Endothelial cell of umbilical vein (primary cell): ENCODE data around the gene CEP120. TPM values are rescaled to one million over a fixed set of nuclear protein-coding genes. Genes with fewer than 3 reads are reported as not detected.
"Not testable (repeated sequence)": the region's sequence is repeated elsewhere in the genome, so short reads cannot be mapped to it uniquely, and the experiment has no call there.

Source experiments
- BruUV-seq: library from RNA; stranded (reverse); fragments of 400-500 nt; replicated peaks from 2 replicates; lab custom pipeline; 2021; lab: Mats Ljungman, UMichigan
- CTCF ChIA-PET: fragments of 300-600, 350-600 bp; sonication (Branson Sonifier 250); formaldehyde crosslinking; loops from one replicate; lab custom pipeline; 2021; ENCODE audit warnings: antibody characterized with exemption, inconsistent platforms; lab: Charles Lee
- POLR2A ChIA-PET: fragments of 300-600, 350-600 bp; sonication (Branson Sonifier 250); formaldehyde crosslinking; loops from one replicate; lab custom pipeline; 2021; ENCODE audit warnings: antibody characterized with exemption, inconsistent platforms; lab: Charles Lee
- DNase-seq: peaks from one replicate; pipeline ENCODE4 v3.0.0-alpha.2; 2011; ENCODE audit warnings: low read depth, low spot score
- FAIRE-seq: peaks from 2 replicates; lab custom pipeline; 2011; peaks lifted over from hg19 to GRCh38; lab: Jason Lieb, UNC
- H2AFZ ChIP-seq: 2 replicates; pipeline ENCODE4 v1.6.0; 2012; ENCODE audit warnings: low read depth, low read length, control low read depth, inconsistent platforms
- H3K27ac ChIP-seq: 2 replicates; pipeline ENCODE4 v1.5.1; 2011; ENCODE audit warnings: low read depth, mild to moderate bottlenecking, control low read depth, low read length, moderate library complexity; ENCODE audit not compliant: insufficient read depth
- H3K27me3 ChIP-seq, 2 experiments: 2 replicates each; pipeline versions ENCODE4 v1.6.0 to v1.6.1; 2011; ENCODE audit warnings: low read length in 2 of 2, mixed read lengths in 1 of 2; ENCODE audit not compliant: control insufficient read depth in 2 of 2, insufficient read depth in 2 of 2
- H3K36me3 ChIP-seq, 2 experiments: 2 replicates in 1 of 2; 3 replicates in 1 of 2; pipeline ENCODE4 v1.5.1; 2011; ENCODE audit warnings: low read length in 2 of 2, mild to moderate bottlenecking in 1 of 2, moderate library complexity in 1 of 2; ENCODE audit not compliant: control insufficient read depth in 2 of 2, insufficient read depth in 2 of 2; ENCODE audit errors: extremely low read depth in 1 of 2
- H3K4me1 ChIP-seq: 3 replicates; pipeline ENCODE4 v1.5.1; 2011; ENCODE audit warnings: mild to moderate bottlenecking, low read length; ENCODE audit not compliant: control insufficient read depth, insufficient read depth; ENCODE audit errors: extremely low read depth
- H3K4me2 ChIP-seq: 2 replicates; pipeline ENCODE4 v1.6.1; 2011; ENCODE audit warnings: low read length, control low read depth, mixed read lengths; ENCODE audit not compliant: insufficient read depth
- H3K4me3 ChIP-seq, 3 experiments: fragments of 200-600 bp in 1 of 3; sonication (generic), shearing (Covaris generic) in 1 of 3; replicated peaks in 1 of 3; 2 replicates each; pipeline ENCODE4 v1.5.1; 2011 to 2016; ENCODE audit warnings: control low read depth in 3 of 3, low read length in 3 of 3, mild to moderate bottlenecking in 2 of 3, inconsistent platforms in 1 of 3, low read depth in 1 of 3, moderate library complexity in 1 of 3; ENCODE audit not compliant: insufficient read depth in 1 of 3
- H3K79me2 ChIP-seq: 2 replicates; pipeline ENCODE4 v1.6.0; 2012; ENCODE audit warnings: low read length, inconsistent platforms; ENCODE audit not compliant: control insufficient read depth, insufficient read depth
- H3K9ac ChIP-seq: replicated peaks from 2 replicates; pipeline ENCODE3; 2011; ENCODE audit warnings: low read length, control low read depth; ENCODE audit not compliant: insufficient read depth; ENCODE audit errors: extremely low read depth
- H3K9me1 ChIP-seq: replicated peaks from 3 replicates; pipeline ENCODE4 v1.6.0; 2011; ENCODE audit warnings: mild to moderate bottlenecking, low read length; ENCODE audit not compliant: control insufficient read depth, insufficient read depth; ENCODE audit errors: extremely low read depth
- H3K9me3 ChIP-seq: replicated peaks from 2 replicates; pipeline ENCODE4 v1.5.1; 2012; ENCODE audit warnings: low read length, inconsistent platforms; ENCODE audit not compliant: control insufficient read depth, insufficient read depth
- H4K20me1 ChIP-seq: replicated peaks from 2 replicates; pipeline ENCODE3; 2011; ENCODE audit warnings: mild to moderate bottlenecking, low read length; ENCODE audit not compliant: control insufficient read depth, insufficient read depth; ENCODE audit errors: extremely low read depth
- EZH2 ChIP-seq: IDR thresholded peaks from 2 replicates; pipeline ENCODE4 v1.6.1; 2012; ENCODE audit warnings: borderline replicate concordance, low read depth, mild to moderate bottlenecking, moderate library complexity, low read length, inconsistent platforms; ENCODE audit not compliant: severe bottlenecking
- FOS ChIP-seq: IDR thresholded peaks from 2 replicates; pipeline ENCODE4 v1.6.1; 2011; ENCODE audit warnings: mild to moderate bottlenecking, low read length, moderate library complexity, borderline replicate concordance; ENCODE audit not compliant: insufficient read depth
- GATA2 ChIP-seq: IDR thresholded peaks from 2 replicates; pipeline ENCODE4 v1.7.0; 2011; ENCODE audit warnings: low read depth, mild to moderate bottlenecking, moderate library complexity, mixed read lengths, low read length; ENCODE audit not compliant: insufficient read length, insufficient read depth
- JUN ChIP-seq: IDR thresholded peaks from 2 replicates; pipeline ENCODE4 v1.6.1; 2011; ENCODE audit warnings: borderline replicate concordance, low read depth; ENCODE audit not compliant: insufficient read length, insufficient read depth
- MYC ChIP-seq: IDR thresholded peaks from one replicate; pipeline ENCODE4 v1.6.1; 2011; ENCODE audit warnings: mild to moderate bottlenecking, low read depth, low read length
- POLR2A ChIP-seq: IDR thresholded peaks from 2 replicates; pipeline ENCODE4 v1.6.1; 2012; ENCODE audit warnings: low read depth, mild to moderate bottlenecking, control low read depth, low read length
- POLR2AphosphoS5 ChIP-seq: IDR thresholded peaks from 2 replicates; pipeline ENCODE4 v1.6.1; 2012; ENCODE audit warnings: low read depth, mild to moderate bottlenecking, control low read depth, low read length, moderate library complexity; ENCODE audit not compliant: insufficient read depth
- dilution Hi-C: fragments of 300-500 bp; cut with MboI; formaldehyde crosslinking; loops from one replicate; pipeline ENCODE4 v1.15.0; 2019; ENCODE audit warnings: low sequenced_read_pairs; ENCODE audit not compliant: extremely low pct_ligation_motif_present
- intact Hi-C: fragments of 100-400 bp; cut with micrococcal nuclease; formaldehyde crosslinking; loops from one replicate; pipeline ENCODE4 v1.10.0; 2022
- polyA plus RNA-seq, 4 experiments: library from polyadenylated mRNA; depleted of rRNA in 3 of 4; stranded (reverse) in 3 of 4; unstranded in 1 of 4; fragments of >200 nt; gene quantifications; 2 replicates each; pipeline versions ENCODE4 v1.2.1 to v1.2.3, GENCODE V29; 2011 to 2012; ENCODE audit warnings: missing spikeins in 1 of 4
- total RNA-seq: library from RNA; stranded (reverse); gene quantifications from 2 replicates; pipeline ENCODE4 v1.2.3, GENCODE V29; 2021
- TF ChIP-seq, protein P1 (sequence below): IDR thresholded peaks from 2 replicates; pipeline ENCODE4 v1.6.1; 2011; ENCODE audit not compliant: insufficient read depth, insufficient read length
- TF ChIP-seq, protein P2 (sequence below), 2 donors: IDR thresholded peaks; 1 replicate in 1 of 2; 2 replicates in 1 of 2; pipeline ENCODE4 v1.5.1; 2011; ENCODE audit warnings: low read length in 2 of 2, mild to moderate bottlenecking in 2 of 2, moderate library complexity in 2 of 2, control low read depth in 1 of 2, inconsistent platforms in 1 of 2, low read depth in 1 of 2; ENCODE audit not compliant: insufficient read depth in 1 of 2; ENCODE audit errors: extremely low read depth in 1 of 2

Gene CEP120
- total and polyA plus RNA-seq, 2 donors (not counting 3 experiments of a cell fraction or from before 2014, with no cell fraction given), result 6.6 to 18.8 TPM

DNA sequence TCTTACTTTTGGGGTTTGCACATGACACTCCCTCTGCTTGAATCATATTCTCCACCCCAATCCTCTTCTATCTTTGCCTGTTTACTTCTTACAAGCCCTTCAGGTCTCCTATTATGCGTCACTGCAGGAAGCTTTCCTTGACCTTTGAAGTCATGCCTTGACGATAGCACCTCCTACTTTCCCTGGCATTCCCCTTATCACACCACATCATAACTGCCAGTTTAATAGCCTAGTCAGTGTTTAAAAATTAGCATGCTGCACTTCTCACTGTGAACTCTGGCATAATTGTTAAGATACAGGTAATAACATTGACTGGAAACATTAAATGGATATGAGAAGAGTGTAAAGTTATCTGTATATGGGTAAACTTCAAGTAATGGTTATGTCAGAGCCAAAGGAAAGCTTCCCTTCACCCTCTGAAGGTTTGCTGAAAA, 37.1 kb upstream of the CEP120 start:
- Histone ChIP-seq H3K9me1 (no peaks in the 10 kb centered on the region), H3K27ac (no peak overlapping the region), H4K20me1 (no peaks in the 10 kb centered on the region), H3K79me2 (no peaks in the 10 kb centered on the region), H3K4me3 (no peak overlapping the region), H3K9me3 (no peaks in the 10 kb centered on the region), H2AFZ (no peak overlapping the region), H3K36me3 (no peaks in the 10 kb centered on the region), H3K27me3 (no peaks in the 10 kb centered on the region), H3K9ac (no peak overlapping the region), H3K4me2 (no peak overlapping the region), H3K4me1 (peaks cover 8% of the 10 kb centered on the region)
- dilution Hi-C loops, result no loop called here
- ChIA-PET CTCF (interaction anchor here (1.5 kb wide), 1 partner anchor 37 kb away, joined by 8 read pairs; the partner anchor contains the start of gene CEP120), POLR2A (interaction anchor here (1.0 kb wide), 1 partner anchor 37 kb away, joined by 3 read pairs; no protein-coding TSS in a partner anchor)
- intact Hi-C loops, result no loop called here
- peak; percentile 76 for FAIRE-seq
- no TSS peak for BruUV-seq
- peak; percentile 94 for DNase-seq
- no peak for TF ChIP-seq MYC
- TF ChIP-seq EZH2, result no peak
- TF ChIP-seq GATA2, result peak; percentile 82
- no peak for TF ChIP-seq POLR2A
- no peak for TF ChIP-seq POLR2AphosphoS5
- TF ChIP-seq, protein P1, sequence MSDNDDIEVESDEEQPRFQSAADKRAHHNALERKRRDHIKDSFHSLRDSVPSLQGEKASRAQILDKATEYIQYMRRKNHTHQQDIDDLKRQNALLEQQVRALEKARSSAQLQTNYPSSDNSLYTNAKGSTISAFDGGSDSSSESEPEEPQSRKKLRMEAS, result no peak
- TF ChIP-seq JUN, result peak; percentile 69
- TF ChIP-seq, protein P2, sequence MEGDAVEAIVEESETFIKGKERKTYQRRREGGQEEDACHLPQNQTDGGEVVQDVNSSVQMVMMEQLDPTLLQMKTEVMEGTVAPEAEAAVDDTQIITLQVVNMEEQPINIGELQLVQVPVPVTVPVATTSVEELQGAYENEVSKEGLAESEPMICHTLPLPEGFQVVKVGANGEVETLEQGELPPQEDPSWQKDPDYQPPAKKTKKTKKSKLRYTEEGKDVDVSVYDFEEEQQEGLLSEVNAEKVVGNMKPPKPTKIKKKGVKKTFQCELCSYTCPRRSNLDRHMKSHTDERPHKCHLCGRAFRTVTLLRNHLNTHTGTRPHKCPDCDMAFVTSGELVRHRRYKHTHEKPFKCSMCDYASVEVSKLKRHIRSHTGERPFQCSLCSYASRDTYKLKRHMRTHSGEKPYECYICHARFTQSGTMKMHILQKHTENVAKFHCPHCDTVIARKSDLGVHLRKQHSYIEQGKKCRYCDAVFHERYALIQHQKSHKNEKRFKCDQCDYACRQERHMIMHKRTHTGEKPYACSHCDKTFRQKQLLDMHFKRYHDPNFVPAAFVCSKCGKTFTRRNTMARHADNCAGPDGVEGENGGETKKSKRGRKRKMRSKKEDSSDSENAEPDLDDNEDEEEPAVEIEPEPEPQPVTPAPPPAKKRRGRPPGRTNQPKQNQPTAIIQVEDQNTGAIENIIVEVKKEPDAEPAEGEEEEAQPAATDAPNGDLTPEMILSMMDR (IDR thresholded peaks at IDR 0.05; ENCODE audit: extremely low read depth in 1 of 2, insufficient read depth in 1 of 2, low read depth in 1 of 2, low read length in 2 of 2), result no peak
- TF ChIP-seq FOS, result peak; percentile 69

DNA sequence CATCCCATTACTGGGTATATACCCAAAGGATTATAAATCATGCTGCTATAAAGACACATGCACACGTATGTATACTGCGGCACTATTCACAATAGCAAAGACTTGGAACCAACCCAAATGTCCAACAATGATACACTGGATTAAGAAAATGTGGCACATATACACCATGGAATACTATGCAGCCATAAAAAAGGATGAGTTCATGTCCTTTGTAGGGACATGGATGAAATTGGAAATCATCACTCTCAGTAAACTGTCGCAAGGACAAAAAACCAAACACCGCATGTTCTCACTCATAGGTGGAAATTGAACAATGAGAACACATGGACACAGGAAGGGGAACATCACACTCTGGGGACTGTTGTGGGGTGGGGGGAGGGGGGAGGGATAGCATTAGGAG, 35.8 kb upstream of the CEP120 start:
- not testable (repeated sequence) for H3K9me1 ChIP-seq, BruUV-seq, FAIRE-seq

More for the DNA sequence above, 35.8 kb upstream of the CEP120 start:
- H3K36me3 ChIP-seq, H3K4me3 ChIP-seq, H3K4me1 ChIP-seq, DNase-seq, H3K4me2 ChIP-seq, H3K9ac ChIP-seq, H4K20me1 ChIP-seq, POLR2A ChIA-PET, H3K27ac ChIP-seq, H2AFZ ChIP-seq, intact Hi-C loops, H3K9me3 ChIP-seq, H3K27me3 ChIP-seq, dilution Hi-C loops, CTCF ChIA-PET, H3K79me2 ChIP-seq: not testable (repeated sequence)
